ENCODE results near the gene LOC101059915.

Gene LOC101059915

GRCh38 chrX:71619193-71619592 is 48.2 kb upstream of the LOC101059915 start:
- TF ChIP-seq EZH2 (IDR thresholded peaks at IDR 0.05; ENCODE audit: low read length), result no peak
- no peak for TF ChIP-seq CTCF (optimal IDR thresholded peaks at IDR 0.05 in 1 of 3, IDR thresholded peaks at IDR 0.05 in 1 of 3, conservative IDR thresholded peaks at IDR 0.05 in 1 of 3; ENCODE audit: extremely low read depth in 1 of 3, insufficient read depth in 2 of 3, low read length in 3 of 3)
- Histone ChIP-seq H3K4me2 (ENCODE audit: control insufficient read depth, extremely low read depth, insufficient read depth, low read depth, low read length) (no peak overlapping the region), H3K9me3 (ENCODE audit: control insufficient read depth, low read depth, low read length) (no peaks in the 10 kb centered on the region), H3K27ac (ENCODE audit: control insufficient read depth, insufficient read depth, low read length) (no peak overlapping the region), H3K4me3 (ENCODE audit: control insufficient read depth in 2 of 3, extremely low read depth in 1 of 3, insufficient read depth in 2 of 3, low read depth in 1 of 3, low read length in 3 of 3) (no peak overlapping the region), H4K20me1 (ENCODE audit: control insufficient read depth, extremely low read depth, insufficient read depth, low read length) (no peaks in the 10 kb centered on the region), H3K79me2 (ENCODE audit: control insufficient read depth, insufficient read depth, low read length) (no peaks in the 10 kb centered on the region), H3K9ac (ENCODE audit: control insufficient read depth, extremely low read depth, insufficient read depth, low read length) (no peak overlapping the region), H2AFZ (ENCODE audit: control insufficient read depth, low read length) (no peak overlapping the region), H3K9me1 (ENCODE audit: control insufficient read depth, extremely low read depth, insufficient read depth, low read length) (no peaks in the 10 kb centered on the region), H3K36me3 (ENCODE audit: control insufficient read depth in 2 of 2, extremely low read depth in 1 of 2, insufficient read depth in 2 of 2, low read length in 2 of 2) (no peaks in the 10 kb centered on the region), H3K4me1 (ENCODE audit: control insufficient read depth, extremely low read depth, insufficient read depth, low read length) (peaks cover 12% of the 10 kb centered on the region), H3K27me3 (ENCODE audit: control insufficient read depth, extremely low read depth, insufficient read depth, low read length) (no peaks in the 10 kb centered on the region)
- FAIRE-seq, result no peak
- DNase-seq (ENCODE audit: low read depth, low spot score), result no peak
- dilution Hi-C loops (cut with MboI; ENCODE audit: extremely low pct_ligation_motif_present, low sequenced_read_pairs), result no loop called here

- no peaks in the 10 kb centered on the region for H3K9me1 ChIP-seq (ENCODE audit: control insufficient read depth, extremely low read depth, insufficient read depth, low read length)
- DNase-seq (ENCODE audit: low read depth, low spot score) (no peak), FAIRE-seq (no peak)
- H3K4me3 ChIP-seq (ENCODE audit: control insufficient read depth in 2 of 3, extremely low read depth in 1 of 3, insufficient read depth in 2 of 3, low read depth in 1 of 3, low read length in 3 of 3), result no peak overlapping the region
- no peaks in the 10 kb centered on the region for H3K27me3 ChIP-seq (ENCODE audit: control insufficient read depth, extremely low read depth, insufficient read depth, low read length)
- H3K36me3 ChIP-seq (ENCODE audit: control insufficient read depth in 2 of 2, extremely low read depth in 1 of 2, insufficient read depth in 2 of 2, low read length in 2 of 2), result no peaks in the 10 kb centered on the region
- peaks cover 12% of the 10 kb centered on the region for H3K4me1 ChIP-seq (ENCODE audit: control insufficient read depth, extremely low read depth, insufficient read depth, low read length)
- no peak overlapping the region for H3K4me2 ChIP-seq (ENCODE audit: control insufficient read depth, extremely low read depth, insufficient read depth, low read depth, low read length)
- no peaks in the 10 kb centered on the region for H3K79me2 ChIP-seq (ENCODE audit: control insufficient read depth, insufficient read depth, low read length)
- H4K20me1 ChIP-seq (ENCODE audit: control insufficient read depth, extremely low read depth, insufficient read depth, low read length), result no peaks in the 10 kb centered on the region
- no peak overlapping the region for H3K9ac ChIP-seq (ENCODE audit: control insufficient read depth, extremely low read depth, insufficient read depth, low read length)
- no peak overlapping the region for H2AFZ ChIP-seq (ENCODE audit: control insufficient read depth, low read length)
- dilution Hi-C loops (cut with MboI; ENCODE audit: extremely low pct_ligation_motif_present, low sequenced_read_pairs), result no loop called here
- TF ChIP-seq CTCF (optimal IDR thresholded peaks at IDR 0.05 in 1 of 3, IDR thresholded peaks at IDR 0.05 in 1 of 3, conservative IDR thresholded peaks at IDR 0.05 in 1 of 3; ENCODE audit: extremely low read depth in 1 of 3, insufficient read depth in 2 of 3, low read length in 3 of 3), result no peak
- no peak for TF ChIP-seq EZH2 (IDR thresholded peaks at IDR 0.05; ENCODE audit: low read length)
- no peak overlapping the region for H3K27ac ChIP-seq (ENCODE audit: control insufficient read depth, insufficient read depth, low read length)
- H3K9me3 ChIP-seq (ENCODE audit: control insufficient read depth, low read depth, low read length), result no peaks in the 10 kb centered on the region
Measured at GRCh38 chrX:71619986-71620385, 47.4 kb upstream of the LOC101059915 start.
